MCF 10A (cell line): ENCODE results near the gene PHB1. TPM values are rescaled to one million over a fixed set of nuclear protein-coding genes. Genes with fewer than 3 reads are reported as not detected.

Source experiments
- BruUV-seq: library from RNA; stranded (reverse); fragments of 400-500 nt; replicated peaks from 2 replicates; lab custom pipeline; 2021; lab: Mats Ljungman, UMichigan
- CTCF ChIA-PET: fragments of 300-600 bp; sonication (Branson Sonifier 250); formaldehyde crosslinking; extraction: SDS; loops from one replicate; lab custom pipeline; 2021; ENCODE audit warnings: antibody characterized with exemption, inconsistent platforms; lab: Yijun Ruan, JAX
- POLR2A ChIA-PET: fragments of 300-600, 350-650 bp; sonication (Branson Sonifier 250); formaldehyde crosslinking; extraction: SDS; loops from one replicate; lab custom pipeline; 2020; ENCODE audit warnings: antibody characterized with exemption, inconsistent platforms; lab: Yijun Ruan, JAX
- DNase-seq: peaks from one replicate; pipeline ENCODE4 v3.0.0-alpha.2; 2018; ENCODE audit not compliant: unreplicated experiment
- H3K27ac Mint-ChIP-seq: one replicate; pipeline ENCODE4 v1.8.0; 2022; ENCODE audit warnings: mild to moderate bottlenecking, low read depth, mixed read lengths; ENCODE audit not compliant: unreplicated experiment
- H3K27me3 Mint-ChIP-seq: one replicate; pipeline ENCODE4 v1.8.0; 2022; ENCODE audit warnings: mixed read lengths; ENCODE audit not compliant: insufficient read depth, unreplicated experiment
- H3K36me3 Mint-ChIP-seq: one replicate; pipeline ENCODE4 v1.8.0; 2022; ENCODE audit warnings: mild to moderate bottlenecking, moderate library complexity, mixed read lengths; ENCODE audit not compliant: insufficient read depth, unreplicated experiment
- H3K4me1 Mint-ChIP-seq: one replicate; pipeline ENCODE4 v1.8.0; 2022; ENCODE audit warnings: mixed read lengths; ENCODE audit not compliant: insufficient read depth, unreplicated experiment
- H3K4me3 Mint-ChIP-seq: one replicate; pipeline ENCODE4 v1.8.0; 2022; ENCODE audit warnings: mild to moderate bottlenecking, moderate library complexity, mixed read lengths; ENCODE audit not compliant: unreplicated experiment
- H3K9me3 Mint-ChIP-seq: one replicate; pipeline ENCODE4 v1.8.0; 2022; ENCODE audit warnings: mixed read lengths; ENCODE audit not compliant: unreplicated experiment
- intact Hi-C: fragments of 100-400 bp; cut with micrococcal nuclease; formaldehyde crosslinking; loops from 2 replicates; pipeline ENCODE4 v1.14.1; 2022
- total RNA-seq: library from RNA; stranded (reverse); gene quantifications from 2 replicates; pipeline ENCODE4 v1.2.3, GENCODE V29; 2022
- TF ChIP-seq, protein P1 (sequence below): fragments of 200-600 bp; IDR thresholded peaks from one replicate; pipeline ENCODE4 v1.8.0; 2022; ENCODE audit warnings: antibody characterized with exemption, mild to moderate bottlenecking; ENCODE audit not compliant: unreplicated experiment

Gene PHB1
- total RNA-seq, 1 experiment from 2014 or later: 134 TPM

DNA sequence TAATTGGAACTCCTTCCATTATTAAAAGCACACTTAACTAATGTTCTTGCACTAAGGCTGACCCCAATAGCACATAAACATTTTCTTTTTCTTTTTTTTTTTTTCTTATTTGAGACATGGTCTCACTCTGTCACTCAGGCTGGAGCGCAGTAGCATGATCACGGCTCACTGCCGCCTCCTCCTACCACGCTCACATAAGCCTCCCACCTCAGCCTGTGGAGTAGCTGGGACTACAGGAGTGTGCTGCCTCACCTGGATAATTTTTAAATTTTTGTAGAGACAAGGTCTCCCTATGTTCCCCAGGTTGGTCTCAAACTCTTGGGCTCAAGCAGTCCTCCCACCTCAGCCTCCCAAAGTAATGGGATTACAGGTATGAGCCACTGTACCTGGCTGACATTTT lies 51.4 kb downstream of the PHB1 start:
- peaks cover 30% of the 10 kb centered on the region for H3K4me1 Mint-ChIP-seq
- ChIA-PET CTCF (no interaction called here), POLR2A (interaction anchor here (1.3 to 4.3 kb wide), 4 partner anchors 10 to 455 kb away, joined by 4 to 21 read pairs (median 12); partner anchors contain the start of genes PHB1 and UBE2Z)
- no peak overlapping the region for H3K27ac Mint-ChIP-seq
- BruUV-seq: no TSS peak
- intact Hi-C loops: loop anchor here (5.0 to 10.0 kb wide), 2 partner anchors 34 to 48 kb away; no protein-coding TSS in a partner anchor
- H3K4me3 Mint-ChIP-seq: no peak overlapping the region
- H3K36me3 Mint-ChIP-seq: no peaks in the 10 kb centered on the region
- TF ChIP-seq, protein P1, sequence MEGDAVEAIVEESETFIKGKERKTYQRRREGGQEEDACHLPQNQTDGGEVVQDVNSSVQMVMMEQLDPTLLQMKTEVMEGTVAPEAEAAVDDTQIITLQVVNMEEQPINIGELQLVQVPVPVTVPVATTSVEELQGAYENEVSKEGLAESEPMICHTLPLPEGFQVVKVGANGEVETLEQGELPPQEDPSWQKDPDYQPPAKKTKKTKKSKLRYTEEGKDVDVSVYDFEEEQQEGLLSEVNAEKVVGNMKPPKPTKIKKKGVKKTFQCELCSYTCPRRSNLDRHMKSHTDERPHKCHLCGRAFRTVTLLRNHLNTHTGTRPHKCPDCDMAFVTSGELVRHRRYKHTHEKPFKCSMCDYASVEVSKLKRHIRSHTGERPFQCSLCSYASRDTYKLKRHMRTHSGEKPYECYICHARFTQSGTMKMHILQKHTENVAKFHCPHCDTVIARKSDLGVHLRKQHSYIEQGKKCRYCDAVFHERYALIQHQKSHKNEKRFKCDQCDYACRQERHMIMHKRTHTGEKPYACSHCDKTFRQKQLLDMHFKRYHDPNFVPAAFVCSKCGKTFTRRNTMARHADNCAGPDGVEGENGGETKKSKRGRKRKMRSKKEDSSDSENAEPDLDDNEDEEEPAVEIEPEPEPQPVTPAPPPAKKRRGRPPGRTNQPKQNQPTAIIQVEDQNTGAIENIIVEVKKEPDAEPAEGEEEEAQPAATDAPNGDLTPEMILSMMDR: no peak
- H3K9me3 Mint-ChIP-seq: no peaks in the 10 kb centered on the region
- no peaks in the 10 kb centered on the region for H3K27me3 Mint-ChIP-seq
- DNase-seq: no peak

DNA sequence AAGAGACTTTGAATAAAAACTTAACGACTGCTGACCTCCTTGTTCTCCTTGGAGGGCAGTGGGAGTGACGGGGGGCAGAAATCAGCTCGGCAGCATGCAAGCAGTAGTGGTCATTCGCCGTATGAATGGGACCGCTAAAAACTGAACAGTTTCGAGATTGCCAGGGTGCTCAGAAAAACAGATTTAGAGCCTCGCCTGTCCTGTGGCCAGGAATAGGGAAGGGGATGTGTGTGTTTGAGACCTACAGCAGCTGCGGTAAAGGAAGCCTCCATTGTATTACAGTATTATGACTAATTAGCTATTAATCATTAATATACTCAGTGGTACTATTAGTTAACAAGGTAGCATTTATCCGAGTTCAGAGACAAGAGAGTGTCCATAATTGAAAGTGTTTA lies 52.0 kb downstream of the PHB1 start:
- H3K27ac Mint-ChIP-seq: peak overlapping the region; percentile 34
- H3K4me1 Mint-ChIP-seq: peaks cover 35% of the 10 kb centered on the region
- intact Hi-C loops: loop anchor here (5.0 to 10.0 kb wide), 2 partner anchors 35 to 48 kb away; no protein-coding TSS in a partner anchor
- TF ChIP-seq, protein P1: no peak
- BruUV-seq: no TSS peak
- H3K9me3 Mint-ChIP-seq: no peaks in the 10 kb centered on the region
- POLR2A ChIA-PET: interaction anchor here (0.6 to 4.3 kb wide), 8 partner anchors 11 to 1345 kb away, joined by 3 to 21 read pairs (median 4); partner anchors contain the start of genes PHB1 and UBE2Z
- H3K36me3 Mint-ChIP-seq: no peaks in the 10 kb centered on the region
- no peaks in the 10 kb centered on the region for H3K27me3 Mint-ChIP-seq
- peak overlapping the region; percentile 86 for H3K4me3 Mint-ChIP-seq
- DNase-seq: no peak
- CTCF ChIA-PET: no interaction called here

GRCh38 chr17:49361902-49362722 lies 52.6 kb downstream of the PHB1 start, which contains the start of gene ZNF652:
Gene ZNF652 (minus strand): TSS chr17:49362250. CDS start chr17:49317725, 44,525 bp downstream.
- ChIA-PET POLR2A (interaction anchor here (0.6 to 4.3 kb wide), 13 partner anchors 10 to 1346 kb away, joined by 3 to 24 read pairs (median 5); partner anchors contain the start of genes ATP5MC1, PHB1 and UBE2Z), CTCF (interaction anchor here (1.0 kb wide), 1 partner anchor 10 kb away, joined by 5 read pairs; no protein-coding TSS in a partner anchor)
- H3K9me3 Mint-ChIP-seq: no peaks in the 10 kb centered on the region
- peaks cover 38% of the 10 kb centered on the region for H3K4me1 Mint-ChIP-seq
- H3K36me3 Mint-ChIP-seq: no peaks in the 10 kb centered on the region
- TF ChIP-seq, protein P1: no peak
- no TSS peak for BruUV-seq
- intact Hi-C loops: loop anchor here (5.0 to 10.0 kb wide), 2 partner anchors 35 to 47 kb away; no protein-coding TSS in a partner anchor
- H3K4me3 Mint-ChIP-seq: peak within 1 kb of the TSS; percentile 86
- H3K27me3 Mint-ChIP-seq: no peaks in the 10 kb centered on the region
- DNase-seq: peak; percentile 94
- peak within 1 kb of the TSS; percentile 69 for H3K27ac Mint-ChIP-seq
